GM10248 (cell line): ENCODE results near the gene GMPR.
"Not testable (repeated sequence)": the region's sequence is repeated elsewhere in the genome, so short reads cannot be mapped to it uniquely, and the experiment has no call there.

Experiments
- CTCF ChIA-PET: fragments of 300-600 bp; sonication (Branson Sonifier 250); formaldehyde crosslinking; extraction: SDS; loops from one replicate; lab custom pipeline; 2021; ENCODE audit warnings: antibody characterized with exemption; lab: Yijun Ruan, JAX
- POLR2A ChIA-PET: fragments of 350-650 bp; sonication (Branson Sonifier 250); formaldehyde crosslinking; extraction: SDS; loops from one replicate; lab custom pipeline; 2020; ENCODE audit warnings: antibody characterized with exemption; lab: Yijun Ruan, JAX
- DNase-seq: peaks from one replicate; pipeline ENCODE4 v3.0.0; 2012; ENCODE audit errors: extremely low spot score
- TF ChIP-seq, protein P1 (sequence below): IDR thresholded peaks from 2 replicates; pipeline ENCODE4 v1.5.1; 2012; ENCODE audit warnings: mild to moderate bottlenecking, low read depth; ENCODE audit errors: extremely low read depth, missing control alignments, control extremely low read depth

Gene GMPR

DNA sequence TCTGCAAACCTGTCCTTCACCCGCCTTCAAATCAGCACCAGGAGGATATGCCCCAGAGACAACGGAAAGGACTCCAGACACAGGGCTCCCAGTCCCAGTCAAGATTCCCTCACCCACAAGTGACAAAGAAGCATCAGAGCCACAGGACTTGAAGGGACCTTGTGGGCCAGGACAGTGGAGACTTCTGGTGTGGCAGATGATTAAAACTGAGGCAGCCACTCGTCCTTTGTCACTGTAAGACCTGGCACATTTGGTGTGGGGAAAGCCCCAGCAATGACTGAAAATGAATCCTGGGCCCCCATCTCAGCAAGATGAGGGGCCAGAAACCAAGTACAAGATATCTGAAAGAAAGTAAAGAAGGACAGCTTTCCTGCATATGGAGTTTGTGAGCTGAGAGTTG lies 15.6 kb upstream of the GMPR start:
- ChIA-PET POLR2A (no interaction called here), CTCF (interaction anchor here (1.5 to 1.7 kb wide), 3 partner anchors 12 to 17 kb away, joined by 3 to 7 read pairs (median 3); no protein-coding TSS in a partner anchor)
- DNase-seq = no peak
- TF ChIP-seq, protein P1, sequence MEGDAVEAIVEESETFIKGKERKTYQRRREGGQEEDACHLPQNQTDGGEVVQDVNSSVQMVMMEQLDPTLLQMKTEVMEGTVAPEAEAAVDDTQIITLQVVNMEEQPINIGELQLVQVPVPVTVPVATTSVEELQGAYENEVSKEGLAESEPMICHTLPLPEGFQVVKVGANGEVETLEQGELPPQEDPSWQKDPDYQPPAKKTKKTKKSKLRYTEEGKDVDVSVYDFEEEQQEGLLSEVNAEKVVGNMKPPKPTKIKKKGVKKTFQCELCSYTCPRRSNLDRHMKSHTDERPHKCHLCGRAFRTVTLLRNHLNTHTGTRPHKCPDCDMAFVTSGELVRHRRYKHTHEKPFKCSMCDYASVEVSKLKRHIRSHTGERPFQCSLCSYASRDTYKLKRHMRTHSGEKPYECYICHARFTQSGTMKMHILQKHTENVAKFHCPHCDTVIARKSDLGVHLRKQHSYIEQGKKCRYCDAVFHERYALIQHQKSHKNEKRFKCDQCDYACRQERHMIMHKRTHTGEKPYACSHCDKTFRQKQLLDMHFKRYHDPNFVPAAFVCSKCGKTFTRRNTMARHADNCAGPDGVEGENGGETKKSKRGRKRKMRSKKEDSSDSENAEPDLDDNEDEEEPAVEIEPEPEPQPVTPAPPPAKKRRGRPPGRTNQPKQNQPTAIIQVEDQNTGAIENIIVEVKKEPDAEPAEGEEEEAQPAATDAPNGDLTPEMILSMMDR = no peak

DNA sequence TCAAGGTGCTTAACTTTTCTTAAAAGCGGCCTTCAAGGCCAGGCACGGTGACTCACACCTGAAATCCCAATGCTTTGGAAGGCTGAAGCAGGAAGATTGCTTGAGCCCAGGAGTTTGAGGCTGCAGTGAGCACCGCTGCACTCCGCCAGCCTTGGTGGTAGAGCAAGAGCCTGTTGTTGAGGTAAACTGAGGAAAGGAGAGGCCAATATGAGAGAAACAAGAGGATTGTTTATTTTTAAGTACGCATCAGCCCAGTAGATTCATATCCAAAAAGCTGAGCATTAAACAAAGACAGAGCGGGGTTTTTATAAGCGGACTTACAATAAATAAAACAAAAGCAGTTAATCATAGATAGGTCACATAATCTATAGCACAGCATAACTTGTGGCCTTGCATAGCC lies 15.0 kb upstream of the GMPR start:
- DNase-seq = no peak
- POLR2A ChIA-PET = no interaction called here
- CTCF ChIA-PET = interaction anchor here (1.3 to 1.7 kb wide), 4 partner anchors 13 to 18 kb away, joined by 3 to 4 read pairs (median 3); no protein-coding TSS in a partner anchor
- TF ChIP-seq, protein P1 = no peak

DNA sequence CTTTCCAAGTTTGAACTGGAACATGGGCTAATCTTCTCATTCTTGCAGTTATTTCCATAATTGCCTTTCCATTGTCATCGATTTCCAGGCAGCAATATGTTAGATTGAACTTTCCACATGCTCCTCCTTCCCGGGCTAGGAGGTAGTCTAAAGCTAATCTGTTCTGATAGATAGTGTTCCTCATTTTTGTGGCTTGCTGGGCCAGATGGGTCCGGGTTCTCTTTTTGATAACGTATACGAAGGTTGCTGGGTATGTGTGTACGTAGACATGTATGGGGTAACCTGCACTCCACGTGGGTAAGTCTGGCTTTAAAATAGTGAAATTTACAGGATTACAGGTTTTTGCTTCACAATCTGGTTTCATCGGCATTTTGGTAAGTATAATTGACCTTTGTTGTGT lies 14.0 kb upstream of the GMPR start:
- ChIA-PET POLR2A (no interaction called here), CTCF (interaction anchor here (1.3 to 1.7 kb wide), 4 partner anchors 14 to 19 kb away, joined by 3 to 4 read pairs (median 3); no protein-coding TSS in a partner anchor)
- DNase-seq = no peak
- TF ChIP-seq, protein P1 = no peak

DNA sequence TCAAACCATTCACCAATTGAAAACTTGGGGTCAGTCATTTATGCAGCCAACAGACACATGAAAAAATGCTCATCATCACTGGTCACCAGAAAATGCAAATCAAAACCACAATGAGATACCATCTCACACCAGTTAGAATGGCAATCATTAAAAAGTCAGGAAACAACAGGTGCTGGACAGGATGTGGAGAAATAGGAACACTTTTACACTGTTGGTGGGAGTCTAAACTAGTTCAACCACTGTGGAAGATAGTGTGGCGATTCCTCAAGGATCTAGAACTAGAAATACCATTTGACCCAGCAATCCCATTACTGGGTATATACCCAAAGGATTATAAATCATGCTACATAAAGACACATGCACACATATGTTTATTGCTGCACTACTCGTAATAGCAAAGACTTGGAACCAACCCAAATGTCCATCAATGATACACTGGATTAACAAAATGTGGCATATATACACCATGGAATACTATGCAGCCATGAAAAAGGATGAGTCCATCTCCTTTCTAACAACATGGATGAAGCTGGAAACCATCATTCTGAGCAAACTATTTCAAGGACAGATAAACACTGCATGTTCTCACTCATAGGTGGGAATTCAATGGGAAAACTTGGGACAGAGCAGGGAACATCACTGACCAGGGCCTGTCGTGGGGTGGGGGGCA lies 13.2 kb upstream of the GMPR start:
- POLR2A ChIA-PET, DNase-seq: not testable (repeated sequence)
- CTCF ChIA-PET = interaction anchor here (0.9 to 6.5 kb wide), 2 partner anchors 19 to 42 kb away, joined by 3 to 32 read pairs; no protein-coding TSS in a partner anchor

DNA sequence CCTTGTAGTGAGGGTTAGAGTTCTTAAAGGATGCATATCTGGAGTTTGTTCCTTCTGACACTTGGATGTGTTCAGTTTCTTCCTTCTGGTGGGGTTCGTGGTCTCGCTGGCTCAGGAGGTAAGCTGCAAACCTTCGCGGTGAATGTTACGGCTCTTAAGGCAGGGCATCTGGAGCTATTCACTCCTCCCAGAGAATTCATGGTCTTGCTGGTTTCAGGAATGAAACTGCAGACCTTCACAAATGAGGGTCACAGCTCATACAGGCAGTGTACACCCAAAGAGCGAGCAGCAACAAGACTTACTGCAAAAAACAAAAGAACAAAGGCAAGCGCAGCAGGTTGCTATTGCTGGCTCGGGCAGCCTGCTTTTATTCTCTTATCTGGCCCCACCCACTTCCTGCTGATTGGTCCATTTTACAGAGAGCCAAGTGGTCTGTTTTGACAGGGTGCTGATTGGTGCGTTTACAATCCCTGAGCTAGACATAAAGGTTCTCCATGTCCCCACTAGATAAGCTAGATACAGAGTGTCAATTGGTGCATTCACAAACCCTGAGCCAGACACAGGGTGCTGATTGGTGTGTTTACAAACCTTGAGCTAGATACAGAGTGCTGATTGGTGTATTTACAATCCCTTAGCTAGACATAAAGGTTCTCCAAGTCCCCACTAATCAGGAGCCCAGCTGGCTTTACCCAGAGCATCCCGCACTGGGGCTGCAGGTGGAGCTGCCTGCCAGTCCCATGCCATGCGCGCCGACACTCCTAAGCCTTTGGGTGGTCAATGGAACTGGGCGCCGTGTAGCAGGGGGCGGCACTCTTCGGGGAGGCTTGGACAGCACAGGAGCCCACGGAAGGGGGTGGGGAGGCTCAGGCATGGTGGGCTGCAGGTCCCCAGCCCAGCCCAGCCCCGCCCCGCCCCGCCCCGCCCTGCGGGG lies 12.0 kb upstream of the GMPR start:
- CTCF ChIA-PET = interaction anchor here (0.9 to 6.5 kb wide), 2 partner anchors 20 to 43 kb away, joined by 3 to 32 read pairs; no protein-coding TSS in a partner anchor
- POLR2A ChIA-PET, DNase-seq: not testable (repeated sequence)

DNA sequence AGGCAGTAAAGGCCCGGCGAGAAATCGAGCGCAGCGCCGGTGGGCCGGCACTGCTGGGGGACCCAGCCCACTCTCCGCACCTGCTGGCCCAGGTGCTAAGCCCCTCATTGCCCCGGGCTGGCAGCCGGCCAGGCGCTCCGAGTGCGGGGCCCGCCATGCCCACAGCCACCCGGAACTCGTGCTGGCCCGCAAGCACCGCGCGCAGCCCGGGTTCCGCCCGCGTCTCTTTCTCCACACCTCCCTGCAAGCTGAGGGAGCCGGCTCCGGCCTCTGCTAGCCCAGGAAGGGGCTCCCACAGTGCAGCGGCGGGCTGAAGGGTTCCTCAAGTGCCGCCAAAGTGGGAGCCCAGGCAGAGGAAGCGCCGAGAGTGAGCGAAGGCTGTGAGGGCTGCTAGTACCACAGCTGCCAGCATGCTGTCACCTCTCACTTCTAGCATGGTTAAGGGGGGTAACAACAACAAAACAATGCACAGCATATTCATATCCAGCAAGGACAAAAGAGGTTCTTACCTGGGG lies 11.3 kb upstream of the GMPR start:
- DNase-seq = no peak
- TF ChIP-seq, protein P1 = no peak
- ChIA-PET CTCF (interaction anchor here (6.5 kb wide), 1 partner anchor 21 kb away, joined by 32 read pairs; no protein-coding TSS in a partner anchor), POLR2A (no interaction called here)

DNA sequence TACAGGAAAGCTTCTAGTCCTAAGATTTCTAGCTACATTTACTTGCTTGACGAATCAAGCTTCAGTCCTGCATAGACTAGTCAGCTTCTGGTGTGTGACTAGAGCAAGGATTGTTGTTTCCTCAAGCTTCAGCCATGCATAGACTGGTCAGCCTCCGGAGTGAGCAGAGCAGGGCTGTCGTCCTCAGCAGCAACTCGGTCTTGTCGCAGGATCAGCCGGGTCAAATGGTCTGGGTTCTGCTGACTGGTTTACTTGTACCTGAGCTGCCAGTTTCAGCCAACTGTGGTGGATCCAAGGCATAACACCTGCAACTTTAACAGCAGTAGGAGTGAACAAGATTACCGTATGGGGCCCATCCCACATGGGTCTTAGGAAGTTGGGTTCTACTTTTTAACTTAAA lies 10.8 kb upstream of the GMPR start:
- TF ChIP-seq, protein P1 = no peak
- ChIA-PET CTCF (interaction anchor here (6.5 kb wide), 1 partner anchor 21 kb away, joined by 32 read pairs; no protein-coding TSS in a partner anchor), POLR2A (no interaction called here)
- DNase-seq = no peak
